Measurements from ENCODE around the gene RCN2.
"Not testable (repeated sequence)": the region's sequence is repeated elsewhere in the genome, so short reads cannot be mapped to it uniquely, and the experiment has no call there.

Gene RCN2

GRCh38 chr15:76931397-76932134, at the start of gene RCN2:
TSS of gene RCN2 (plus strand) at chr15:76931749. CDS start at chr15:76931842, 93 bp downstream.
- peak; percentile 51 for DNase-seq

GRCh38 chr15:76885212-76885611, 46.3 kb upstream of the RCN2 start:
- no peak for DNase-seq

GRCh38 chr15:76887280-76888141, 44.0 kb upstream of the RCN2 start:
- DNase-seq = not testable (repeated sequence)

- DNase-seq = not testable (repeated sequence)
Measured at GRCh38 chr15:76892836-76893235, 38.7 kb upstream of the RCN2 start.

GRCh38 chr15:76894174-76894573, 37.4 kb upstream of the RCN2 start:
- DNase-seq = no peak

- DNase-seq = no peak
Measured at GRCh38 chr15:76898102-76898501, 33.4 kb upstream of the RCN2 start.

GRCh38 chr15:76899176-76899930, 32.2 kb upstream of the RCN2 start:
- DNase-seq = not testable (repeated sequence)

- not testable (repeated sequence) for DNase-seq
Measured at GRCh38 chr15:76899931-76900310, 31.6 kb upstream of the RCN2 start.

GRCh38 chr15:76901965-76902364, 29.6 kb upstream of the RCN2 start:
- no peak for DNase-seq

- peak; percentile 14 for DNase-seq
Measured at GRCh38 chr15:76903251-76903681, 28.3 kb upstream of the RCN2 start.

- no peak for DNase-seq
Measured at GRCh38 chr15:76904461-76905012, 27.0 kb upstream of the RCN2 start.

- DNase-seq = peak; percentile 62
Measured at GRCh38 chr15:76905013-76905839, 26.3 kb upstream of the RCN2 start, which contains the start of gene SCAPER. TSS of gene SCAPER (minus strand) at chr15:76905340. CDS start at chr15:76883817, 21,523 bp downstream.

- no peak for DNase-seq
Measured at GRCh38 chr15:76905855-76906254, 25.7 kb upstream of the RCN2 start.

- no peak for DNase-seq
Measured at GRCh38 chr15:76912430-76912829, 19.1 kb upstream of the RCN2 start.

- no peak for DNase-seq
Measured at GRCh38 chr15:76913737-76914136, 17.8 kb upstream of the RCN2 start.

GRCh38 chr15:76916369-76916768, 15.2 kb upstream of the RCN2 start:
- no peak for DNase-seq

- no peak for DNase-seq
Measured at GRCh38 chr15:76928201-76928600, 3.3 kb upstream of the RCN2 start.

GRCh38 chr15:76929011-76929760, 2.4 kb upstream of the RCN2 start:
- no peak for DNase-seq

- DNase-seq = peak; percentile 25
Measured at GRCh38 chr15:76930831-76931396, 635 bp upstream of the RCN2 start.

GRCh38 chr15:76932135-76932966, 802 bp downstream of the RCN2 start:
- no peak for DNase-seq
